Transverse colon (tissue), 4 donors: ENCODE data around the gene RSF1. TPM values are rescaled to one million over a fixed set of nuclear protein-coding genes. Genes with fewer than 3 reads are reported as not detected.

Experiments used
- DNase-seq: peaks from one replicate; pipeline ENCODE4 v3.0.0-alpha.2; 2019
- H3K27ac ChIP-seq, 4 donors: fragments of 200-600 bp; sonication (generic); 2 replicates each; pipeline ENCODE4 v1.5.1; 2016 to 2018; ENCODE audit warnings: inconsistent platforms in 4 of 4
- H3K27me3 ChIP-seq: fragments of 200-600 bp; sonication (generic); 2 replicates; pipeline ENCODE4 v1.5.1; 2017; ENCODE audit warnings: inconsistent platforms
- H3K36me3 ChIP-seq, 4 donors: fragments of 200-600 bp; sonication (generic); 2 replicates each; pipeline ENCODE4 v1.5.1; 2017 to 2019; ENCODE audit warnings: inconsistent platforms in 4 of 4
- H3K4me1 ChIP-seq, 4 donors: fragments of 200-600 bp; sonication (generic); 2 replicates each; pipeline ENCODE4 v1.5.1; 2017 to 2020; ENCODE audit warnings: inconsistent platforms in 4 of 4
- H3K4me3 ChIP-seq, 4 donors: fragments of 200-600 bp; sonication (generic); 1 replicate in 1 of 4; 2 replicates in 3 of 4; pipeline versions ENCODE4 v1.5.1 to v1.6.1; 2017 to 2019; ENCODE audit warnings: inconsistent platforms in 4 of 4
- H3K9me3 ChIP-seq, 2 donors: fragments of 200-600 bp; sonication (generic); 2 replicates each; pipeline ENCODE4 v1.5.1; 2017 to 2019; ENCODE audit warnings: inconsistent platforms in 2 of 2
- CTCF ChIP-seq, 5 experiments: fragments of 200-600 bp in 3 of 5; fragments of 450-650 bp in 2 of 5; sonication (generic) in 3 of 5; IDR thresholded peaks; 1 replicate in 2 of 5; 2 replicates in 3 of 5; pipeline ENCODE4 v1.5.1; 2016 to 2017; ENCODE audit warnings: antibody characterized with exemption in 5 of 5, inconsistent platforms in 3 of 5, mild to moderate bottlenecking in 2 of 5, moderate library complexity in 1 of 5
- EP300 ChIP-seq: sonication (generic); formaldehyde crosslinking; IDR thresholded peaks from one replicate; pipeline ENCODE4 v1.6.1; 2017; ENCODE audit warnings: antibody characterized with exemption, low read depth
- POLR2A ChIP-seq: fragments of 450-650 bp; IDR thresholded peaks from one replicate; pipeline ENCODE4 v1.6.1; 2016; ENCODE audit warnings: antibody characterized with exemption, mild to moderate bottlenecking, moderate library complexity
- POLR2AphosphoS5 ChIP-seq, 3 donors: sonication (generic); formaldehyde crosslinking; IDR thresholded peaks; one replicate each; pipeline ENCODE4 v1.6.1; 2016; ENCODE audit warnings: antibody characterized with exemption in 3 of 3
- WGBS, 2 donors: methylation state at CpG; one replicate each; pipeline ENCODE4 v1.1.5; 2018; ENCODE audit warnings: low coverage in 1 of 2; 5-methylcytosine and 5-hydroxymethylcytosine counted together
- in situ Hi-C, 4 donors: fragments of 200-750 bp; cut with MboI; loops; one replicate each; pipeline versions ENCODE4 v1.15.0 to v1.15.1; 2017; ENCODE audit warnings: low sequenced_read_pairs in 3 of 4, low pct_ligation_motif_present in 1 of 4, low pct_unique_long_range_greater_than_20kb in 1 of 4
- intact Hi-C: fragments of 100-400 bp; cut with DNase I; formaldehyde crosslinking; loops from one replicate; pipeline ENCODE4 v1.15.1; 2023; ENCODE audit warnings: low total_unique reads
- total RNA-seq, 4 donors: library from RNA; depleted of rRNA; stranded (reverse); fragments of >200 nt; gene quantifications; one replicate each; pipeline ENCODE4 v1.1.0, GENCODE V29; 2016

The RSF1 gene
- total RNA-seq, 4 donors from 2014 or later: 45.6 to 72.8 (median 58.1) TPM

DNA sequence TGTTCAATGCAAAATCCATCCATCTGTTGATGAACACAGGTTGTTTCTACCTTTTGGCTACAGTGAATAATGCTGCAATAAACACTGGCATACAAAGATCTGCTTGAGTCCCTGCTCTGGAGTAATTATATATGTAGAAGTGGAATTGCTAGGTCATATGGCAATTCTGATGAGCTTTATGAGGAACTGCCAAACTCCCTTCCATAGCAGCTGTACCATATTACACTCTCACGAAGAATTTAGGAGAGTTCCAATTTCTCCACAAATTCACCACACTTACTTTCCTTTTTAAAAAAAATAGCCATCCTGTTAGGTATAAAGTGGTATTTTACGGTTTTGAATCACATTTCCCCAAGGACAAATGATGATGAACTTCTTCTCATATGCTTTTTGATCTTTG, 62.2 kb downstream of the RSF1 start:
- Histone ChIP-seq H3K36me3 (peaks cover 0 to 17% (median 4%) of the 10 kb centered on the region in 4 donors), H3K27me3 (no peaks in the 10 kb centered on the region), H3K9me3 (no peaks in the 10 kb centered on the region), H3K27ac (no peak overlapping the region), H3K4me3 (no peak overlapping the region), H3K4me1 (no peaks in the 10 kb centered on the region)
- DNase-seq: no peak
- TF ChIP-seq CTCF (IDR thresholded peaks at IDR 0.05) (no peak), POLR2AphosphoS5 (IDR thresholded peaks at IDR 0.05) (no peak), POLR2A (no peak), EP300 (no peak)
- intact Hi-C loops (no loop called here), in situ Hi-C loops (no loop called here)
- WGBS, 2 donors: 84 to 88% methylated on average over 2 of the region's 2 CpGs

GRCh38 chr11:77753230-77753629, 67.3 kb downstream of the RSF1 start:
- no peak for TF ChIP-seq POLR2AphosphoS5 (IDR thresholded peaks at IDR 0.05)
- no peak for TF ChIP-seq EP300
- no peak for TF ChIP-seq POLR2A
- TF ChIP-seq CTCF (IDR thresholded peaks at IDR 0.05): no peak
- DNase-seq: no peak
- Histone ChIP-seq H3K27ac (no peak overlapping the region), H3K4me1 (peaks cover 0 to 12% (median 0%) of the 10 kb centered on the region in 4 donors), H3K27me3 (no peaks in the 10 kb centered on the region), H3K9me3 (no peaks in the 10 kb centered on the region), H3K36me3 (peaks cover 0 to 8% (median 0%) of the 10 kb centered on the region in 4 donors), H3K4me3 (no peak overlapping the region)
- WGBS, 2 donors: 88 to 99% methylated on average over 5 of the region's 5 CpGs
- in situ Hi-C loops (no loop called here), intact Hi-C loops (no loop called here)

GRCh38 chr11:77752516-77752915, 68.0 kb downstream of the RSF1 start:
- intact Hi-C loops: no loop called here
- Histone ChIP-seq H3K4me1 (peaks cover 0 to 18% (median 0%) of the 10 kb centered on the region in 4 donors), H3K9me3 (no peaks in the 10 kb centered on the region), H3K36me3 (peaks cover 0 to 8% (median 0%) of the 10 kb centered on the region in 4 donors), H3K4me3 (no peak overlapping the region), H3K27ac (no peak overlapping the region), H3K27me3 (no peaks in the 10 kb centered on the region)
- in situ Hi-C loops: no loop called here
- DNase-seq: no peak
- WGBS, 2 donors: 67 to 76% methylated on average over 3 of the region's 3 CpGs
- TF ChIP-seq POLR2A: no peak
- no peak for TF ChIP-seq EP300
- TF ChIP-seq CTCF (IDR thresholded peaks at IDR 0.05): no peak
- TF ChIP-seq POLR2AphosphoS5 (IDR thresholded peaks at IDR 0.05): no peak

DNA sequence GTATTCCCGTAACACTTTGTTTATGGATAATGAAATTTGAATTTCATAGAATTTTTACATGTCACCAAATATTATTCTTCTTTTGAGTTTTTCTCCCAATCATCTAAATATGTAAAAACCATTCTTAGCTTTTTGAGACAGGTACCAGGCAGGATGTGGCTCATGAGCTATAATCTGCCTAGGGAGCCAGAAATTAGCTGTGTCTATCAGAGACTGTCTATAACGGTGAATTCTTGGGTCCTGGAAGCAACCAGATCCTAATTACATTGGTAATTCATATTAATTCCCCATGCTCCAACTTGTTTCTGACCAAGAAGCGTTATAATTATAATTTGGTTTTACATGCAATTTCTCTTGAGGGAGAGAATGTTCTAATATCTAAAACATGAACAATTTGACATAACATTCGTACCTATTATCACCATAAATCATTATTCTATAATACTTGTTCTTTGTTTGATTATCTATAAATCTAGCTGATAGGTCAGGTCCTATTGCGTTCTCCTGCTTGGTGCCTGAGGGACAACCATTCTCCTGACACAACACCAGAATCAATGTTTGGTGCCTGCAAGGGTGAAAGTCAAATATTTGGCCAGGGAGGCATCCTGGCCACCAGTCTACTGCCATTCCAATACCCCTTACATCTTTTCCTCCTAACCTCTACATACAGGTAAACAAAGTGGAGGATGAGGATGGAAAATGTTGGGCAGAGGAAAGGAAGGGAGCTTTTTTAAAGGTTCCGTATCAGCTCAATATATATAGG, 69.9 kb downstream of the RSF1 start:
- H3K27me3 ChIP-seq: no peaks in the 10 kb centered on the region
- in situ Hi-C loops: no loop called here
- H3K4me3 ChIP-seq: no peak overlapping the region
- no peak for TF ChIP-seq POLR2A
- no peak for TF ChIP-seq POLR2AphosphoS5 (IDR thresholded peaks at IDR 0.05)
- TF ChIP-seq CTCF (IDR thresholded peaks at IDR 0.05): no peak
- no peak for TF ChIP-seq EP300
- intact Hi-C loops: no loop called here
- DNase-seq: no peak
- H3K9me3 ChIP-seq: no peaks in the 10 kb centered on the region
- H3K27ac ChIP-seq: no peak overlapping the region
- H3K36me3 ChIP-seq: peaks cover 0 to 8% (median 0%) of the 10 kb centered on the region in 4 donors
- H3K4me1 ChIP-seq: peaks cover 0 to 21% (median 0%) of the 10 kb centered on the region in 4 donors
- 97 to 100% methylated on average over 5 to 6 of the region's 6 CpGs for WGBS, 2 donors
